Heart right ventricle (tissue), 16 donors: ENCODE results near the gene PSMA7. TPM values are rescaled to one million over a fixed set of nuclear protein-coding genes. Genes with fewer than 3 reads are reported as not detected.

Experiments used
- ATAC-seq, 8 donors: fragments of 200-7000 bp; cut with Tn5 transposase; one replicate each; pipeline ENCODE4 v1.9.1; 2020; ENCODE audit warnings: mild to moderate bottlenecking in 8 of 8, moderate library complexity in 8 of 8, moderate number of reproducible peaks in 1 of 8
- DNase-seq, 2 donors: peaks; one replicate each; pipeline ENCODE4 v3.0.0-alpha.2; 2020
- H3K27ac ChIP-seq, 10 donors: fragments of 200-600 bp; sonication (generic) in 2 of 10; one replicate each; pipeline versions ENCODE4 v1.5.0 to v1.8.0; 2020 to 2022; ENCODE audit warnings: mild to moderate bottlenecking in 3 of 10
- H3K27me3 ChIP-seq, 7 donors: fragments of 200-600 bp; one replicate each; pipeline ENCODE4 v1.8.0; 2021 to 2022; ENCODE audit warnings: mild to moderate bottlenecking in 2 of 7
- H3K36me3 ChIP-seq, 9 donors: fragments of 200-600 bp; sonication (generic) in 1 of 9; one replicate each; pipeline versions ENCODE4 v1.5.0 to v1.8.0; 2020 to 2022; ENCODE audit warnings: mild to moderate bottlenecking in 2 of 9
- H3K4me1 ChIP-seq, 9 donors: fragments of 200-600 bp; sonication (generic) in 1 of 9; one replicate each; pipeline versions ENCODE4 v1.5.0 to v1.8.0; 2020 to 2022; ENCODE audit warnings: mild to moderate bottlenecking in 4 of 9
- H3K4me3 ChIP-seq, 10 donors: fragments of 200-600 bp; sonication (generic) in 2 of 10; one replicate each; pipeline versions ENCODE4 v1.5.0 to v1.8.0; 2020 to 2022; ENCODE audit warnings: mild to moderate bottlenecking in 7 of 10, moderate library complexity in 2 of 10
- H3K9me3 ChIP-seq, 11 donors: fragments of 200-600 bp in 10 of 11; sonication (generic) in 2 of 11; one replicate each; pipeline versions ENCODE4 v1.5.0 to v1.8.0; 2013 to 2022; ENCODE audit warnings: mild to moderate bottlenecking in 2 of 11, control low read depth in 1 of 11, moderate library complexity in 1 of 11
- CTCF ChIP-seq, 9 donors: fragments of 200-600 bp; sonication (generic) in 2 of 9; IDR thresholded peaks; one replicate each; pipeline versions ENCODE4 v1.5.0 to v1.8.0; 2021 to 2022; ENCODE audit warnings: antibody characterized with exemption in 9 of 9, mild to moderate bottlenecking in 5 of 9, moderate library complexity in 1 of 9
- WGBS, 2 donors: extraction: QIAGEN DNeasy Blood & Tissue Kit; methylation state at CpG; one replicate each; pipeline ENCODE4 v1.1.7; 2013; ENCODE audit warnings: inconsistent platforms in 1 of 2; 5-methylcytosine and 5-hydroxymethylcytosine counted together
- intact Hi-C, 10 donors: fragments of 100-400 bp; cut with DNase I; formaldehyde crosslinking; loops; one replicate each; pipeline versions ENCODE4 v1.11.1 to v1.14.2; 2022
- polyA plus RNA-seq, 2 donors: library from polyadenylated mRNA; stranded (reverse); fragments of 200-250 nt; gene quantifications; one replicate each; pipeline ENCODE4 v1.2.3, GENCODE V29; 2013
- total RNA-seq, 10 donors: library from RNA; stranded (reverse); fragmentation: NEBNext Ultra II Directional in 3 of 10; extraction: Animal tissue kit (Norgen Biotek cat#: 25700) in 3 of 10; gene quantifications; one replicate each; pipeline versions ENCODE4 v1.2.1 to v1.2.4, GENCODE V29; 2021 to 2023
- donor health status: Arrhythmogenic right ventricular cardiomyopathy.
- donor health status: ischemic (EF 13 %, LVEDD 7.1; RV severe dilation, severe dysfunction).
- donor health status: healthy with polysubstance abuse.
- donor health status: DM: no; HTN: yes; CAD: no.
- donor health status: DM: no; HTN: no; CAD: no.
- donor health status: ischemic (EF 25% LVEDD 6.9; RV normal size, moderate dysfunction).
- donor health status: ischemic (EF 25% LVEDD 5.7; RV mildly dilated, moderate dysfunction).
- donor health status: healthy.
- donor health status: DM: yes; HTN: yes; CAD: no.
- donor health status: Ischemic cardiomyopathy.
- donor health status: ischemic (EF 35%, LVEDD 5.7; RV mildly dilated, moderate dysfunction).
- donor health status: nonischemic (EF 11% LVEDD 7.7; RV severe dilation, severe dysfunction).
- donor health status: DM: yes; HTN: yes; CAD: no.
- donor health status: PGD.
- donor health status: ischemic (EF 29% LVEDD 5.4; RV normal size, mild dysfunction).
- donor health status: nonischemic (EF 23%, LVEDD 6.1; RV moderate dilation, normal function).

PSMA7 gene
- total and polyA plus RNA-seq, 12 donors, result 143 to 567 (median 200) TPM

GRCh38 chr20:62179162-62179504, 35.9 kb upstream of the PSMA7 start:
- TF ChIP-seq CTCF (IDR thresholded peaks at IDR 0.05), result no peak
- WGBS, 2 donors, result 97 to 98% methylated on average over 14 of the region's 14 CpGs
- Histone ChIP-seq H3K27me3 (no peaks in the 10 kb centered on the region), H3K9me3 (no peaks in the 10 kb centered on the region), H3K36me3 (peaks cover 0 to 62% (median 0%) of the 10 kb centered on the region in 9 donors), H3K4me3 (no peak overlapping the region), H3K27ac (no peak overlapping the region), H3K4me1 (peaks cover 0 to 18% (median 16%) of the 10 kb centered on the region in 9 donors)
- no peak for DNase-seq
- ATAC-seq, result no peak
- intact Hi-C loops, result no loop called here

- Histone ChIP-seq H3K4me1 (peaks cover 0 to 12% (median 10%) of the 10 kb centered on the region in 9 donors), H3K4me3 (no peak overlapping the region), H3K36me3 (peaks cover 0 to 68% (median 0%) of the 10 kb centered on the region in 9 donors), H3K27me3 (no peaks in the 10 kb centered on the region), H3K9me3 (no peaks in the 10 kb centered on the region), H3K27ac (no peak overlapping the region)
- ATAC-seq, result no peak
- no peak for DNase-seq
- WGBS, 2 donors, result 94 to 96% methylated on average over 19 of the region's 19 CpGs
- intact Hi-C loops, result no loop called here
- no peak for TF ChIP-seq CTCF (IDR thresholded peaks at IDR 0.05)
Measured at GRCh38 chr20:62178316-62179161, 35.3 kb upstream of the PSMA7 start.

DNA sequence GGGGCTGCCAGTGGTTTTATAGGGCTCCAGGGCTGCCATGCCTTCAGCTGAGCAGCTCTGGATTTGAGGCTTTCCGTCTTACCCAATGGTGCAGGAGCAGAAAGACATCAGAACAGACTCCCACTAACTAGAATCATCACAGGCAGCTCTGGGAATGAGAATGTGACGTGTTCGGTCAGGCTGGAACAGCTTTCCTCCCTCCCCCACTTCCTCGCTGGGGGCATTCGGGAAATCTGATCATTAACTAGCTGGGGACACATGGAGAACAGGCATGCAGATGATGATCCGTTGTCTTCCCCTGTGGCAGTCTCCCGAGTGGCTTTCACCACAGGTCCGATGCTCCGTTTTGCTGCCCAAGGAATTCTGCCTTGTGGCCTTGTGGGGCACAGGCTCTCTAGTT, 34.1 kb upstream of the PSMA7 start:
- intact Hi-C loops, result no loop called here
- no peak for ATAC-seq
- Histone ChIP-seq H3K36me3 (peaks cover 0 to 79% (median 0%) of the 10 kb centered on the region in 9 donors), H3K4me3 (no peak overlapping the region), H3K9me3 (no peaks in the 10 kb centered on the region), H3K27me3 (no peaks in the 10 kb centered on the region), H3K27ac (no peak overlapping the region), H3K4me1 (peaks cover 0 to 8% (median 6%) of the 10 kb centered on the region in 9 donors)
- DNase-seq, result no peak
- no peak for TF ChIP-seq CTCF (IDR thresholded peaks at IDR 0.05)
- WGBS, 2 donors, result 86 to 88% methylated on average over 9 of the region's 9 CpGs

DNA sequence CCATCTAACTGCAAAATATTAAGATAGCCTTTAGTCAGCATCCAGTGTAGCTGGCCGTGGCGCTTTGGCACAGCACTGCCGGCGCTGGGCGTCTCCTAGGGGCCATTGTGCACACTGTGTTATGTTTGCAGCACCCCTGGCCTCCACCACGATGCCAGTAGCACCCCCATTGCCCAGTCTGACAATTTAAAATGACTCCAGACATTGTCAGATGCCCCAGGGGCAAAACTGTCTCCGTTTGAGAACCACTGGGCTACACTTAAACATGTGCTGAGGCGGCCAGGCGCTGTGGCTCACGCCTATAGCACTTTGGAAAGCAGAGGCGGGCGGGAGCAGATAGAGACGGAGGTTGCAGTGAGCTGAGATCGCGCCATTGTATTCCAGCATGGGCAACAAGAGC, 33.7 kb upstream of the PSMA7 start:
- TF ChIP-seq CTCF (IDR thresholded peaks at IDR 0.05), result no peak
- DNase-seq (no peak), ATAC-seq (no peak)
- Histone ChIP-seq H3K9me3 (no peaks in the 10 kb centered on the region), H3K27ac (no peak overlapping the region), H3K27me3 (no peaks in the 10 kb centered on the region), H3K4me3 (no peak overlapping the region), H3K36me3 (peaks cover 0 to 82% (median 0%) of the 10 kb centered on the region in 9 donors), H3K4me1 (peaks cover 0 to 7% (median 2%) of the 10 kb centered on the region in 9 donors)
- intact Hi-C loops, result no loop called here
- WGBS, 2 donors, result 93 to 94% methylated on average over 15 of the region's 15 CpGs
